ENCODE data around the gene TRIP6. TPM values are rescaled to one million over a fixed set of nuclear protein-coding genes. Genes with fewer than 3 reads are reported as not detected.

Gene TRIP6
- total and polyA plus RNA-seq, 2 donors (not counting 3 experiments of a cell fraction or from before 2014, with no cell fraction given): 90.3 TPM

DNA sequence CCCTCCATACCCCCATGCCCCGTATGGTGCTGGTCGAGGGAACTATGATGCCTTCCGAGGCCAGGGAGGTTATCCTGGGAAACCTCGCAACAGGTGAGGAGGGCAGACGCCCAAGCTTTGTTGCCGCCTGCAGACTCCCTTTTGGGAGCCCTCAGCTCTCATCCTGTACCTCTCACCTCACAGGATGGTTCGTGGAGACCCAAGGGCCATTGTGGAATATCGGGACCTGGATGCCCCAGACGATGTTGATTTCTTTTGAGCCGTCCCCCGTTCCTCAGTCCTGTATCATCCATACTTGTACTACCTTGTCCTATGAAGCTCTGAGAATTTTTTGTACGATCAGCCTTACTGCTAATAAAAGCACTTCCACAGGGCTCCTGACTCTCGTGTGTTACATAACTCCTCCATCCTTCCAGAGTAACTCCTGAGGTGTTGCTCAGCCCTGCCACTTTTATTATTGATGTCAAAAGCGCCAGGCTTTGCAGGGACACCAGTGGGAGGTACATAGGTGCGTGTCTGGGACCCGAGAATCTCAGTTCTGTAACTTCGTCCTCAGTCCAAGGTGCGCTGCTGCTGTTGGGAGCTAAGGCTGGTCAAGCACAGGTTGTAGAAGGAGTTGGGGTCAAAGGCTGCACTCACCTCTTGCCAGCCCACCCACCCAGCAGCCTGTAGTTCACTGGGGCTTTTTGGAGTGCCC, 21.3 kb downstream of the TRIP6 start:
- Histone ChIP-seq H3K27me3 (ENCODE audit: control insufficient read depth in 2 of 2, insufficient read depth in 2 of 2, low read length in 2 of 2) (no peaks in the 10 kb centered on the region), H3K36me3 (ENCODE audit: control insufficient read depth in 2 of 2, extremely low read depth in 1 of 2, insufficient read depth in 2 of 2, low read length in 2 of 2) (peaks cover 18 to 42% of the 10 kb centered on the region in 2 experiments), H2AFZ (ENCODE audit: low read depth, low read length) (no peak overlapping the region), H3K27ac (ENCODE audit: insufficient read depth, low read depth, low read length) (no peak overlapping the region), H3K79me2 (ENCODE audit: control insufficient read depth, insufficient read depth, low read length) (peaks cover 15% of the 10 kb centered on the region), H4K20me1 (replicated peaks; ENCODE audit: control insufficient read depth, extremely low read depth, insufficient read depth, low read length) (no peaks in the 10 kb centered on the region), H3K4me1 (ENCODE audit: control insufficient read depth, extremely low read depth, insufficient read depth, low read length) (peaks cover 40% of the 10 kb centered on the region), H3K4me3 (replicated peaks in 1 of 3; ENCODE audit: insufficient read depth in 1 of 3, low read depth in 1 of 3, low read length in 3 of 3) (peak overlapping the region in 2 of 3 experiments; percentile 27 to 41), H3K9me1 (replicated peaks; ENCODE audit: control insufficient read depth, extremely low read depth, insufficient read depth, low read length) (no peaks in the 10 kb centered on the region), H3K9ac (replicated peaks; ENCODE audit: extremely low read depth, insufficient read depth, low read length) (no peak overlapping the region), H3K9me3 (replicated peaks; ENCODE audit: control insufficient read depth, insufficient read depth, low read length) (no peaks in the 10 kb centered on the region), H3K4me2 (ENCODE audit: insufficient read depth, low read length) (peak overlapping the region; percentile 27)
- no TSS peak for BruUV-seq (replicated peaks)
- intact Hi-C loops (cut with micrococcal nuclease) (loop anchor here (1.0 kb wide), 1 partner anchor 13 kb away; the partner anchor contains the start of gene SRRT), dilution Hi-C loops (cut with MboI; ENCODE audit: extremely low pct_ligation_motif_present, low sequenced_read_pairs) (no loop called here)
- no peak for DNase-seq (ENCODE audit: low read depth, low spot score)
- TF ChIP-seq POLR2A (IDR thresholded peaks at IDR 0.05; ENCODE audit: low read depth, low read length) (no peak), FOS (IDR thresholded peaks at IDR 0.05; ENCODE audit: borderline replicate concordance, insufficient read depth, low read length) (no peak), JUN (IDR thresholded peaks at IDR 0.05; ENCODE audit: borderline replicate concordance, insufficient read depth, insufficient read length, low read depth) (no peak), GATA2 (IDR thresholded peaks at IDR 0.05; ENCODE audit: insufficient read depth, insufficient read length, low read depth, low read length) (no peak), MYC (IDR thresholded peaks at IDR 0.05; ENCODE audit: low read depth, low read length) (no peak), EZH2 (IDR thresholded peaks at IDR 0.05; ENCODE audit: borderline replicate concordance, low read depth, low read length, severe bottlenecking) (no peak), POLR2AphosphoS5 (IDR thresholded peaks at IDR 0.05; ENCODE audit: insufficient read depth, low read depth, low read length) (no peak)
- TF ChIP-seq, protein P1, sequence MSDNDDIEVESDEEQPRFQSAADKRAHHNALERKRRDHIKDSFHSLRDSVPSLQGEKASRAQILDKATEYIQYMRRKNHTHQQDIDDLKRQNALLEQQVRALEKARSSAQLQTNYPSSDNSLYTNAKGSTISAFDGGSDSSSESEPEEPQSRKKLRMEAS (IDR thresholded peaks at IDR 0.05; ENCODE audit: insufficient read depth, insufficient read length): no peak
- TF ChIP-seq, protein P2, sequence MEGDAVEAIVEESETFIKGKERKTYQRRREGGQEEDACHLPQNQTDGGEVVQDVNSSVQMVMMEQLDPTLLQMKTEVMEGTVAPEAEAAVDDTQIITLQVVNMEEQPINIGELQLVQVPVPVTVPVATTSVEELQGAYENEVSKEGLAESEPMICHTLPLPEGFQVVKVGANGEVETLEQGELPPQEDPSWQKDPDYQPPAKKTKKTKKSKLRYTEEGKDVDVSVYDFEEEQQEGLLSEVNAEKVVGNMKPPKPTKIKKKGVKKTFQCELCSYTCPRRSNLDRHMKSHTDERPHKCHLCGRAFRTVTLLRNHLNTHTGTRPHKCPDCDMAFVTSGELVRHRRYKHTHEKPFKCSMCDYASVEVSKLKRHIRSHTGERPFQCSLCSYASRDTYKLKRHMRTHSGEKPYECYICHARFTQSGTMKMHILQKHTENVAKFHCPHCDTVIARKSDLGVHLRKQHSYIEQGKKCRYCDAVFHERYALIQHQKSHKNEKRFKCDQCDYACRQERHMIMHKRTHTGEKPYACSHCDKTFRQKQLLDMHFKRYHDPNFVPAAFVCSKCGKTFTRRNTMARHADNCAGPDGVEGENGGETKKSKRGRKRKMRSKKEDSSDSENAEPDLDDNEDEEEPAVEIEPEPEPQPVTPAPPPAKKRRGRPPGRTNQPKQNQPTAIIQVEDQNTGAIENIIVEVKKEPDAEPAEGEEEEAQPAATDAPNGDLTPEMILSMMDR (IDR thresholded peaks at IDR 0.05; ENCODE audit: extremely low read depth in 1 of 2, insufficient read depth in 1 of 2, low read depth in 1 of 2, low read length in 2 of 2): no peak
- CTCF ChIA-PET: no interaction called here
- FAIRE-seq: no peak
- POLR2A ChIA-PET: interaction anchor here (0.9 to 4.2 kb wide), 2 partner anchors 13 to 206 kb away, joined by 3 to 27 read pairs; partner anchors contain the start of gene SRRT
